Measurements from ENCODE around the gene TMEM163. TPM values are rescaled to one million over a fixed set of nuclear protein-coding genes. Genes with fewer than 3 reads are reported as not detected.
"Not testable (repeated sequence)": the region's sequence is repeated elsewhere in the genome, so short reads cannot be mapped to it uniquely, and the experiment has no call there.

The TMEM163 gene
- total and polyA plus RNA-seq, 4 donors, result 13.7 to 77.7 (median 53.6) TPM

GRCh38 chr2:134572314-134573084 is 146.3 kb downstream of the TMEM163 start:
- no peak overlapping the region for H3K27ac ChIP-seq (ENCODE audit: low read depth, low read length)
- peaks cover 2% of the 10 kb centered on the region for H3K27me3 ChIP-seq (ENCODE audit: control insufficient read depth, insufficient read depth, low read length)
- no peaks in the 10 kb centered on the region for H3K9me3 ChIP-seq (ENCODE audit: control insufficient read depth, insufficient read depth, low read length)
- H3K4me3 ChIP-seq (ENCODE audit: low read depth, low read length), result no peak overlapping the region
- H3K36me3 ChIP-seq (ENCODE audit: control insufficient read depth, insufficient read depth, low read length), result no peaks in the 10 kb centered on the region
- peaks cover 26% of the 10 kb centered on the region for H3K4me1 ChIP-seq (ENCODE audit: control insufficient read depth, insufficient read depth, low read length)
- peak in 1 of 6 donors; percentile 75 for DNase-seq (ENCODE audit: low read depth in 4 of 6, low spot score in 6 of 6)
- 50% methylated on average over 7 of the region's 9 CpGs for WGBS (ENCODE audit: insufficient coverage)

- Histone ChIP-seq H3K4me1 (ENCODE audit: control insufficient read depth, insufficient read depth, low read length) (peaks cover 22% of the 10 kb centered on the region), H3K27me3 (ENCODE audit: control insufficient read depth, insufficient read depth, low read length) (peaks cover 2% of the 10 kb centered on the region), H3K36me3 (ENCODE audit: control insufficient read depth, insufficient read depth, low read length) (no peaks in the 10 kb centered on the region), H3K9me3 (ENCODE audit: control insufficient read depth, insufficient read depth, low read length) (no peaks in the 10 kb centered on the region), H3K4me3 (ENCODE audit: low read depth, low read length) (no peak overlapping the region), H3K27ac (ENCODE audit: low read depth, low read length) (no peak overlapping the region)
- WGBS (ENCODE audit: insufficient coverage), result 100% methylated on average over 3 of the region's 3 CpGs
- DNase-seq (ENCODE audit: low read depth in 4 of 6, low spot score in 6 of 6), result no peak
These were observed 148.1 kb downstream of the TMEM163 start for GRCh38 chr2:134570676-134571075.

GRCh38 chr2:134568413-134568812 is 150.4 kb downstream of the TMEM163 start:
- H3K9me3 ChIP-seq (ENCODE audit: control insufficient read depth, insufficient read depth, low read length), result no peaks in the 10 kb centered on the region
- no peak overlapping the region for H3K4me3 ChIP-seq (ENCODE audit: low read depth, low read length)
- 83% methylated on average over 2 of the region's 2 CpGs for WGBS (ENCODE audit: insufficient coverage)
- no peaks in the 10 kb centered on the region for H3K36me3 ChIP-seq (ENCODE audit: control insufficient read depth, insufficient read depth, low read length)
- H3K4me1 ChIP-seq (ENCODE audit: control insufficient read depth, insufficient read depth, low read length), result peaks cover 9% of the 10 kb centered on the region
- peaks cover 2% of the 10 kb centered on the region for H3K27me3 ChIP-seq (ENCODE audit: control insufficient read depth, insufficient read depth, low read length)
- DNase-seq (ENCODE audit: low read depth in 4 of 6, low spot score in 6 of 6), result no peak
- H3K27ac ChIP-seq (ENCODE audit: low read depth, low read length), result no peak overlapping the region

- no peak for DNase-seq (ENCODE audit: low read depth in 4 of 6, low spot score in 6 of 6)
- 67% methylated on average over 1 of the region's 1 CpG for WGBS (ENCODE audit: insufficient coverage)
- no peak overlapping the region for H3K27ac ChIP-seq (ENCODE audit: low read depth, low read length)
These were observed 151.1 kb downstream of the TMEM163 start for GRCh38 chr2:134567666-134568065.

GRCh38 chr2:134564955-134565354 is 153.8 kb downstream of the TMEM163 start:
- not testable (repeated sequence) for H3K9me3 ChIP-seq (ENCODE audit: control insufficient read depth, insufficient read depth, low read length); H3K36me3 ChIP-seq (ENCODE audit: control insufficient read depth, insufficient read depth, low read length); H3K4me3 ChIP-seq (ENCODE audit: low read depth, low read length); H3K27ac ChIP-seq (ENCODE audit: low read depth, low read length); H3K4me1 ChIP-seq (ENCODE audit: control insufficient read depth, insufficient read depth, low read length); H3K27me3 ChIP-seq (ENCODE audit: control insufficient read depth, insufficient read depth, low read length); DNase-seq (ENCODE audit: low read depth in 4 of 6, low spot score in 6 of 6)
- 97% methylated on average over 5 of the region's 5 CpGs for WGBS (ENCODE audit: insufficient coverage)

More at GRCh38 chr2:134567666-134568065, 151.1 kb downstream of the TMEM163 start:
- Histone ChIP-seq H3K27me3 (ENCODE audit: control insufficient read depth, insufficient read depth, low read length) (peaks cover 2% of the 10 kb centered on the region), H3K9me3 (ENCODE audit: control insufficient read depth, insufficient read depth, low read length) (no peaks in the 10 kb centered on the region), H3K36me3 (ENCODE audit: control insufficient read depth, insufficient read depth, low read length) (no peaks in the 10 kb centered on the region), H3K4me1 (ENCODE audit: control insufficient read depth, insufficient read depth, low read length) (peaks cover 3% of the 10 kb centered on the region), H3K4me3 (ENCODE audit: low read depth, low read length) (no peak overlapping the region)

DNA sequence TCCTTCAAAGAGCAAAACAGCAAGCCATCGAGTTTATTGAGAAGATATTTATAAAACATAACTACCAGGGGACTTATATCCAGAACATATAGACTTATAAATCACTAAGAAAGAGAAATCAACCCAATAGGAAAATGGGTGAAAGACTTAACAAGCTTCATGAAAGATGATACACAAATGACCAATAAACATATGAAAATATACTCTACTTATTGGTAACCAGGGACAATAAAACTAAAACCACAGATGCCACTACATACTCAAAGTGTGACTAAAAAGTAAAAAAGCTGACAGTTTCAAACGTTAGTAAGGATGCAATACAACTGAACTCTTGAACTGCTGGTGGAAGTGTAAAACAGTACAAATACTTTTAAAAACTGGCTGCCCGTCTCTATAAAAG is 154.3 kb downstream of the TMEM163 start:
- Histone ChIP-seq H3K36me3 (ENCODE audit: control insufficient read depth, insufficient read depth, low read length) (no peaks in the 10 kb centered on the region), H3K27me3 (ENCODE audit: control insufficient read depth, insufficient read depth, low read length) (no peaks in the 10 kb centered on the region), H3K4me1 (ENCODE audit: control insufficient read depth, insufficient read depth, low read length) (no peaks in the 10 kb centered on the region), H3K4me3 (ENCODE audit: low read depth, low read length) (no peak overlapping the region), H3K27ac (ENCODE audit: low read depth, low read length) (no peak overlapping the region), H3K9me3 (ENCODE audit: control insufficient read depth, insufficient read depth, low read length) (no peaks in the 10 kb centered on the region)
- peak in 1 of 6 donors; percentile 50 for DNase-seq (ENCODE audit: low read depth in 4 of 6, low spot score in 6 of 6)
- 83% methylated on average over 1 of the region's 3 CpGs for WGBS (ENCODE audit: insufficient coverage)

DNA sequence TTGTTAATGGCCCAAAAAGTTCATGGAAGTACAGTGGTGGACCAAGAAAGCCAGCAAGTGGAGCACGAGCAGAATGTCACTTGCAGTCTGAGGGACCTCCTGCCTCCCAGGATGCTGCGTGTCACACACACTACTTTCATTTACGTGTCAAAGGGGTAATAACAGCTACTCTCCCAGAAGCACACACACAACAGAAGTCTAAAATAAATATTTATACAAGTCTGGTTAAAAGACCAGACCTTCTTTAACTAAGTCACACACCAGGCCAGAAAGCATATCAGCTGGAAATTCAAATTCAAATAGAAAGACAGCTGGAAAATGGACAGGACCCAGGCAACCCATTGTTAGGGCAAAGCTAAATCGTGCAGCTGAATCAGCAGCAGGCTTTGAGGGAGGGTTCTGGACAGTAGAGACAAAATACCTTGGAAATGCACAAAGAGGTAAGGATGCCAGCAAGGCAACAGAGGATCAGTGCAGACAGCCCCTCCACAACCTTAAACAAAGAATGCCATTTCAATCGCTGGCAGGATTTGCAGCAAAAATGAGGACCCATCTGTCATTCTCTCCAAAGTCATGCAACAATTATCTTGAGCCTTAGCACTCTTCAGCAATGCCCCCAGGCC is 160.5 kb downstream of the TMEM163 start:
- 38% methylated on average over 3 of the region's 5 CpGs for WGBS (ENCODE audit: insufficient coverage)
- H3K27me3 ChIP-seq (ENCODE audit: control insufficient read depth, insufficient read depth, low read length), result no peaks in the 10 kb centered on the region
- H3K4me3 ChIP-seq (ENCODE audit: low read depth, low read length), result no peak overlapping the region
- DNase-seq (ENCODE audit: low read depth in 4 of 6, low spot score in 6 of 6), result peak in 2 of 6 donors; percentile 40 to 79
- H3K27ac ChIP-seq (ENCODE audit: low read depth, low read length), result no peak overlapping the region
- no peaks in the 10 kb centered on the region for H3K36me3 ChIP-seq (ENCODE audit: control insufficient read depth, insufficient read depth, low read length)
- no peaks in the 10 kb centered on the region for H3K4me1 ChIP-seq (ENCODE audit: control insufficient read depth, insufficient read depth, low read length)
- no peaks in the 10 kb centered on the region for H3K9me3 ChIP-seq (ENCODE audit: control insufficient read depth, insufficient read depth, low read length)

DNA sequence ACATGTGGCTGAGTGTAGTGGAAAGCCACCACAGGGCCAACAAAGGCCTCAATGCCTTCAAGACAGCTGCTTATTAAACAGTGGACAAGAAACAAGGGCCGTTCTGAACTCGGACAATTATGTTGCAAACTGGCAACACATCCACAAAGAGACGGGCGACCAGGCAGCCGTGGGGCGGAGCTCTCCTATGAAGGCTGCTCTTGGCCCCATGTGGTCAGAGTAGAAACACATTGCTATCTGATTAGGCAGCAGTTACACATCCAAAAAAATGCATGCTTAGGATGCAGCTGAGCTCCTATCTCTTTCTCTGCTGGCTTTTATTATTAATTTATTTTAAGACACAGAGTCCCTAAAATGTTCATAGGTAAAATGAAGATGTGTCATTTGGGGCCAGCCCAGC is 163.4 kb downstream of the TMEM163 start:
- Histone ChIP-seq H3K4me3 (ENCODE audit: low read depth, low read length) (no peak overlapping the region), H3K27me3 (ENCODE audit: control insufficient read depth, insufficient read depth, low read length) (no peaks in the 10 kb centered on the region), H3K4me1 (ENCODE audit: control insufficient read depth, insufficient read depth, low read length) (no peaks in the 10 kb centered on the region), H3K36me3 (ENCODE audit: control insufficient read depth, insufficient read depth, low read length) (no peaks in the 10 kb centered on the region), H3K27ac (ENCODE audit: low read depth, low read length) (no peak overlapping the region), H3K9me3 (ENCODE audit: control insufficient read depth, insufficient read depth, low read length) (no peaks in the 10 kb centered on the region)
- WGBS (ENCODE audit: insufficient coverage), result 79% methylated on average over 6 of the region's 6 CpGs
- DNase-seq (ENCODE audit: low read depth in 4 of 6, low spot score in 6 of 6), result no peak

GRCh38 chr2:134553657-134554056 is 165.1 kb downstream of the TMEM163 start:
- Histone ChIP-seq H3K27ac (ENCODE audit: low read depth, low read length) (no peak overlapping the region), H3K4me1 (ENCODE audit: control insufficient read depth, insufficient read depth, low read length) (no peaks in the 10 kb centered on the region), H3K27me3 (ENCODE audit: control insufficient read depth, insufficient read depth, low read length) (no peaks in the 10 kb centered on the region), H3K4me3 (ENCODE audit: low read depth, low read length) (no peak overlapping the region), H3K9me3 (ENCODE audit: control insufficient read depth, insufficient read depth, low read length) (no peaks in the 10 kb centered on the region), H3K36me3 (ENCODE audit: control insufficient read depth, insufficient read depth, low read length) (no peaks in the 10 kb centered on the region)
- WGBS (ENCODE audit: insufficient coverage), result 81% methylated on average over 5 of the region's 7 CpGs
- no peak for DNase-seq (ENCODE audit: low read depth in 4 of 6, low spot score in 6 of 6)
